ENCODE data around the gene SPINK1. TPM values are rescaled to one million over a fixed set of nuclear protein-coding genes. Genes with fewer than 3 reads are reported as not detected.

Gene SPINK1
- total and polyA plus RNA-seq, 12 donors = 1.2 to 14.7 (median 2.5) TPM; not detected in 3

GRCh38 chr5:147789820-147790219, 41.7 kb downstream of the SPINK1 start:
- no peak overlapping the region for H3K4me3 ChIP-seq
- H3K27ac ChIP-seq = no peak overlapping the region
- no peaks in the 10 kb centered on the region for H3K36me3 ChIP-seq
- WGBS, 2 donors = 80 to 91% methylated on average over 2 of the region's 2 CpGs
- intact Hi-C loops (cut with DNase I) = no loop called here
- DNase-seq (no peak), ATAC-seq (no peak)
- H3K4me1 ChIP-seq = no peaks in the 10 kb centered on the region
- H3K27me3 ChIP-seq = peaks cover 0 to 7% (median 2%) of the 10 kb centered on the region in 7 donors
- no peaks in the 10 kb centered on the region for H3K9me3 ChIP-seq
- TF ChIP-seq CTCF (IDR thresholded peaks at IDR 0.05) = no peak

GRCh38 chr5:147788023-147788422, 43.4 kb downstream of the SPINK1 start:
- intact Hi-C loops (cut with DNase I) = no loop called here
- no peaks in the 10 kb centered on the region for H3K36me3 ChIP-seq
- no peak for ATAC-seq

GRCh38 chr5:147786142-147786541, 45.3 kb downstream of the SPINK1 start:
- TF ChIP-seq CTCF (IDR thresholded peaks at IDR 0.05) = no peak
- no peak overlapping the region for H3K27ac ChIP-seq

More at GRCh38 chr5:147788023-147788422, 43.4 kb downstream of the SPINK1 start:
- H3K9me3 ChIP-seq = no peaks in the 10 kb centered on the region
- H3K27me3 ChIP-seq = peaks cover 0 to 9% (median 6%) of the 10 kb centered on the region in 7 donors
- H3K4me1 ChIP-seq = no peaks in the 10 kb centered on the region
- H3K27ac ChIP-seq = no peak overlapping the region
- H3K4me3 ChIP-seq = no peak overlapping the region
- DNase-seq = no peak
- TF ChIP-seq CTCF (IDR thresholded peaks at IDR 0.05) = no peak

GRCh38 chr5:147784146-147784987, 47.1 kb downstream of the SPINK1 start:
- Histone ChIP-seq H3K27me3 (peaks cover 0 to 36% (median 28%) of the 10 kb centered on the region in 7 donors), H3K4me1 (peaks cover 0 to 4% (median 0%) of the 10 kb centered on the region in 9 donors), H3K36me3 (no peaks in the 10 kb centered on the region), H3K4me3 (no peak overlapping the region), H3K27ac (no peak overlapping the region), H3K9me3 (no peaks in the 10 kb centered on the region)
- TF ChIP-seq CTCF (IDR thresholded peaks at IDR 0.05) = no peak
- intact Hi-C loops (cut with DNase I) = no loop called here
- WGBS, 2 donors = 58 to 67% methylated on average over 8 of the region's 8 CpGs
- ATAC-seq (no peak), DNase-seq (no peak)

More at GRCh38 chr5:147786142-147786541, 45.3 kb downstream of the SPINK1 start:
- H3K4me3 ChIP-seq = no peak overlapping the region
- ATAC-seq (no peak), DNase-seq (no peak)
- H3K9me3 ChIP-seq = no peaks in the 10 kb centered on the region
- H3K36me3 ChIP-seq = no peaks in the 10 kb centered on the region
- H3K4me1 ChIP-seq = peaks cover 0 to 4% (median 0%) of the 10 kb centered on the region in 9 donors
- H3K27me3 ChIP-seq = peaks cover 0 to 27% (median 20%) of the 10 kb centered on the region in 7 donors
- 76 to 77% methylated on average over 2 of the region's 2 CpGs for WGBS, 2 donors
- intact Hi-C loops (cut with DNase I) = no loop called here

All from heart right ventricle (tissue), 16 donors.